GM19395 (cell line): ENCODE results near the gene NYAP2.

Source experiments
- ATAC-seq: cut with Tn5 transposase; IDR thresholded peaks from one replicate; pipeline ENCODE4 v1.9.1; 2021; ENCODE audit warnings: mild to moderate bottlenecking, moderate library complexity; ENCODE audit not compliant: unreplicated experiment

Gene NYAP2

DNA sequence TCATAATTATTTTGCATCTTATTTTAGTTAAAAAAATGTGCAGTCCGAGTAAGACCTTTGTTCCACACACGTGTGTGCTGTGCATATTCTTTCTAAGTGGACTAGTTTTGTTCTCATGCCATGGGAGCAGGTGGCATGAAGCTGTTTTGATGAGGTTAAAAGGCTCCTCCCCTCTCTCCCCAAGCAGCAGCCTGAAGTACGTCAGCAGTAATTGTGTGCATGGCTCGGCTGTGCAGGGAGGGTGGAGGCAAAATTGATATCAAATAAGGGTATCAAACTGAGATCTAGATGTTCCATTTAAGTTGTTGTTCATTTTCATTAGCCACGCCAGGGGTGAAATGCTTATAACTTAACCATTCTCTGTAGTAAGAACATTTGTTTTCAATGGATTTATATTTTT lies at the start of gene NYAP2:
NYAP2 (plus strand) TSS at position 207 of the 400 bp plus-strand sequence. CDS start 9,171 bp downstream, outside the sequence.
- no peak for ATAC-seq

DNA sequence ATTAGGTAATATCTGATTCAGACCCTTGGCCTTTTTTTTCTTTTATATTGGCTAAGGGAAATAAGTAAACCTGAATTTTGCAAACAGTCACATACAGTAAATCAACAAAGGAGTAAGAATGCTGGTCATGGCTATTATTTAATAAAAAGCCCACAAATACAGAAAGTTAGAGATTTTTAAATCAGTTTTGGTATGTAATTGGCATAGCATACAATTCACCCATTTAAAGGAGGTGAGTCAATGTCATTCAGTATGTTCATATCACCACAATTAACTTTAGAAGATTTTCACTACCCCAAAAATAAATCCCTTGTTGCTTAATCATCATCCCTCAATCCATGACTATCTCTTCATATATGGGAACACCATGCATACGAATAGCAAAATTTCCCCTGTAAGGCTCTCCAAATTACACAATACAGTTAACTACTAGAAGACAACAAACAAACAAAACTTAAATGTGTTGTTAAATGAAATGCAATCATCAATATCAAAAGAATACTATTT lies 45.9 kb upstream of the NYAP2 start:
- no peak for ATAC-seq

DNA sequence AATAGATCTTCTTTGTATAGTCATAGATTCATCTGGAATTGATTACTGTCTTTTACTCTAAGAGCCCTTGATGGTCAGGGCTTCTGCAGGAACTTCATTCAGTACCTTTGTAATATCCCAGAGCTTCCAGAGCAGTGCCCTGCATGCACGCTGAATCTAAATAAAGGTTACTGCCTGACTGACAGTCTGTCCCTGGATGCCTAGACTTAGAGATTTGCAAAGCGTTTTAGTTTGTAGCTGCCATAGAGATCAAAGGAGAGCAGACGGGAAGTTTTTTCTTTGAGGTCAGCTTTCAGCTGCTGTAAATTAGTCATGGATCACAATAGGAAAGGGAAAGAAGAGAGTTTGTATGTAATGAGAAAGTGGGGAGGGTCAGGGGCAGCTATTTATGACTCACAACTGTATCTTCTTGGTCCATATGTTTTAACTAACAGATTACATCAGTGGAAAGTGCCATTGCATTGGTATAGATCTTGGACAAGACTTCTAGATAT lies 45.2 kb upstream of the NYAP2 start:
- ATAC-seq, result no peak

DNA sequence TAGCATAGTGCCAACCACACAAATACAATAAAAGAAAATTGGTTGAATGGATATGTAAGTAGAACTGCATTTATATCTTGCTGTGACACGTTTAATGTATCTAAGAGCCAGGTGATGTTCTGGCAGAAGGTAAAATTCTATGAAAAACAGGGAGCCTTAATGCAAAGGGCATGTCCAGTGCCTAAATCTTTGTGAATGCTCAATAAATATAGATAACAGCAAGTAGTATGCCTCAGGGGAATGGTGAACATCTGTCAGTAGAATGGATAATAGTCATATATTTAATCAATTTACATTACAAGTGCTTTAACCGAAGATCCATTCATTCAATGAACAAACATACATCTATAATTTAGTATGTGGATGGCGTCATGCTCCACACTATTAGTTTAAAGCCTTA lies 43.7 kb upstream of the NYAP2 start:
- ATAC-seq, result no peak

DNA sequence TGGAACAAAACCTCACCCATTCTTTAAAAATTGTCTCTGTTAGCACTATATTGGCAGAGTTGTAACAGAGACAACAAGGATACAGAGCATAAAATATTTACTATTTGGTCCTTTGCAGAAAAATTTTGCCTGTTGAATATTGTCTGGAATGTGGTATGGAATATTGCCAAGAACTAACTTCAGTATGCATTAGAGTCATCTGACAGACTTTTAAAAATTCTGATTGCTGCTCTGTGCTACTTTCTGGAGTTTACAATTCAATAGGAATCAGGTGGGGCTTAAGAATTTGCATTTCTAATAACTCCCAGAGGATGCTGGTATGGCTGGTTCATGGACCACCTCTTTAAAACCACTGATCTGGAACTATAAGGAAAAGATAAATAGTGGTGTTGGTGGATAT lies 32.8 kb upstream of the NYAP2 start:
- no peak for ATAC-seq

DNA sequence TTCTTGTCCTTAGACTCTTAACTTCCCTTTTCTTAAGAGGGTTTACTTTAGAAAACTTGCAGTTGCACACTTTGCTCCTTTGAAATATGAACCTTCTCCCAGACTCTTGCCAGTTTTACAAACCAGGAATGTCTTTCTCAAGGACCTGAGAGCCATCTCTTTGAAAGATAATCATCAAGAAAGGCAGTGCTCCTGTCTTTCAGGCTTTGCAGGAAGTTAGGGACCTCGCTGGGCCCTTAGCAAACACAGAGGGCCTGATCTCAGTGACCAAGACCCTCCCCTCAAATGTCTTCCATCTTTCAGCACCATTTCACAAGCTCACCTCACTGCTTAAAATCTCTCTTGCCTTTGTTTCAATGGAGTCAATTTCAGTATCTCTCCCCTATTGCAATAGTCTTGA lies 32.0 kb upstream of the NYAP2 start:
- no peak for ATAC-seq

DNA sequence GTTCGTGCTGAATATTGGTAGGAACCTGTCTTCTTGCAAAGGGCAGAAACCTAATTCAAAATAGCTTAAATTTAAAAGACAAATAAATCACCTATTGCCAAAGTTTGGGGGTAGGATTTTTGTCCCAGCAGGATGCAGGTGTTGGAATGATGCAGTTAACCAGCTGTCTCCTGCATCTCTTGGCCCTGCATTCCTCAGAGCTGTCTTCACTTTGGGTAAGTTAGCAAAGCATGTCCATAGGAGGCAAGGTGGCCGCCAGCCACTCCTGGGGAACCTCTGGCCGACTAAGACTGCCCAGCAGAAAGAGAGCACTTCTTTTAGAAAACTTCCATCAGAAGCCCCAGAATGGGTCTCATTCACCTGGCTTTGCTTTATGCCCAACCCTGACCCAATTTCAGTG lies 20.5 kb upstream of the NYAP2 start:
- no peak for ATAC-seq

DNA sequence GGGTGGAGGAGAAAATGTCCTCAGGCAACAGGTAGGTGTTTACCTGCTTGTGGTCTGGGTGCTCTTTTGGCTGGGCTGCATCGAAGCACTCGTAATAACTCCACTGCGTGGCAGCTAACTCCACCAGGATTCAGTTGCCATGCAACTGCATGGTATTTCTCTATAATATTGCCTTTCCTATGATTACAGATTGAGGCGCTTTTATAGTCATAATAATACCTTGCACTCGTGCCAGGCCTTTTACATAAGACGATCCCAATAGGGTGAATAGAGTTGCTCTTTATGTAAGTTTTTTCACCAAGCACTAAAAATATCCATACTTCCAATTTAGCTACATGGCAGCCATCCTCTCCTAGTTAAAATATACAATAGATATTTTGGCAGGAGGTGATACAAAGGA lies 19.7 kb upstream of the NYAP2 start:
- no peak for ATAC-seq

DNA sequence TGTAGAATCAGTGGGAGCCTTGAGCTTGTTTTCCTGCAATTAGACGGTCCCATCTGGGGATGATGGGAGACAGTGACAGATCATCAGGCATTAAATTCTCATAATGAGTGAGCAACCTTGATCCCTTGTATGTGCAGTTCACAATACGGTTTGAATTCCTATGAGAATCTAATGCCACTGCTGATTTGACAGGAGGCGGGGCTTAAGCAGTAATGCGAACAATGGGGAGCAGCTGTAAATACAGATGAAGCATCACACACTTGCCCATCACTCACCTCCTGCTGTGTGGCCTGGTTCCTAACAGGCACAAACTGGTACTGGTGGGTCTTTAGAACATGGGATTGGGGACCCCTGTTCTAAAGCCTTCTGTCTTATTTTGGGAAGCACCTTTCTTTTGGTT lies 17.9 kb upstream of the NYAP2 start:
- ATAC-seq, result no peak

DNA sequence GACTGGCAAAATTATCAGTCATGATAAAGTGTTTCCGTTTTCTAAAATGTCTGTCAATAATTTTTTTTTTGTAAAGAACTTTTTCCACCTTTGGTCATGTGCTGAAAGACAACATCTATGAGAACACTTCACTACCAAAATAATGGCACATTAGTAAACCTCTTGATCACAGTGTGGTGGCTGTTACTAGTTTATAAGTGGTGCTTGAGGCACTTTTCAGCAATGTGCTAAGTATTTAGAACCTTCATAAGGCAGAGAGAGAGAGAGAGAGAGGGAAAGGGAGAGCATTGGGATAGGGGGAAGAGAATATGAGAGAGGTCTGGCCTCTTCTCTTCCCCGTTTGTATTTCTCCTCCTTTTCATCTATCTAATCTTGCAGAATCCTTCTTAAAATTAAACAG lies 1.1 kb upstream of the NYAP2 start:
- ATAC-seq, result no peak

DNA sequence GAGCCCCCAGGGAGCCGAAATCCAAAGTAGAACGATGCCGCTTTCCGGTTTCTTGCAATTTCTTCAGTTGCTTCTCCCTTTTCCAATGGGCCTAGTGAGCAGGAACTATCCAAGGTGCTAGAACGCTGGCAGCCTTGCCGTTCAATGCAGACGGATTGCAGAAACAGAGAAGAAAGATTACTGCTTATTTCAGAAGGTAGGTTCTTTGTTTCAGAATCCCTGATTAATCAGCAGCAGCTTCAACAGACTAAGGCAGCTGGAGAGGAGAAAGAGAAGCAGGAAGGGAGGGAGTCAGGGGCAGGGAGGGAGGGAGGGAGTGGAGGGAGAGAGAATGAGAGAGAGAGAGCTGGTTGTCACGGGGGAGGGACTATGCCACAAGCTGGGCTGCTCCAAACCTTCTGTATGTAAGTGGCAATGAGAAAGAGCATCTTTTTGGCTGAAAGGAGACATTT lies 576 bp downstream of the NYAP2 start:
- ATAC-seq, result no peak

DNA sequence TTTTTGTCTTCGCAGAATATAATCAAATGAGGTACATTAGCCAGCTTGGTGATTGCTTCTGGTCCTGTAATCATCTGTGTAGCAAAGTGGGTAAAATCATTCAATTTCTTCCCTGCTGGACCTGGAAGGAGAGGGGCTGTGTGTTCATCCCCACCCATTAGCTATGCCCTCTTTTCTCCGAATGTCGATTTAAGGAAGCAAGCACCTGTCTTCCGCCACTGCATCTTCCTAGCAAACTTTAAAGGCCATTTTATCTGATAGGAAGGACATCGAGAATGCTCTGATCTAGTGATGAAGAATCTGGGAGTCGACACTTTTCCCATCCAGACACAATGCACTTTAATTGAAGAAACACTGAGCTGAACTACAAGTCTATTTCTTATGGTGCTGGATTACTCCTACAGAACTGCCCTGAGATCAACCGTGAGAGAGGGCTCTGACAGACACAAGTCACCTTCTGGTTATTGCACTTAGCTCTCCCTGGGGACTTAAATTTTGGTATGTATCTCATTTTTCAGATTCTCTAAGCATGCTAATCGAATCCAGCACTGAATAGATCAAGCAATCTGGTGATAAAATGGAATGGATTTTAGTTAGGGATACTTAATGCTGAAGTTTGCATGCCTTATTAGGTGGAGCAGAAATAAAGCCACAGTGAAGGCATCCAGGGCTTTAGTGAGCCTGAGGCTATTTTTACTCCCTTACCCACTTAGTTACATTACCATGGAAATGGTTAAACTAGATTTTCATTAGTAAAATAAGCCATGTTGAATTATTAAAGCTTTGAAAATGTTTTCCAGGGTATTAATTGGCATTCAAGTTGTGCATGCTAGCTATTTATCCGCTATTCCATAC lies 1.3 kb downstream of the NYAP2 start:
- ATAC-seq, result no peak

DNA sequence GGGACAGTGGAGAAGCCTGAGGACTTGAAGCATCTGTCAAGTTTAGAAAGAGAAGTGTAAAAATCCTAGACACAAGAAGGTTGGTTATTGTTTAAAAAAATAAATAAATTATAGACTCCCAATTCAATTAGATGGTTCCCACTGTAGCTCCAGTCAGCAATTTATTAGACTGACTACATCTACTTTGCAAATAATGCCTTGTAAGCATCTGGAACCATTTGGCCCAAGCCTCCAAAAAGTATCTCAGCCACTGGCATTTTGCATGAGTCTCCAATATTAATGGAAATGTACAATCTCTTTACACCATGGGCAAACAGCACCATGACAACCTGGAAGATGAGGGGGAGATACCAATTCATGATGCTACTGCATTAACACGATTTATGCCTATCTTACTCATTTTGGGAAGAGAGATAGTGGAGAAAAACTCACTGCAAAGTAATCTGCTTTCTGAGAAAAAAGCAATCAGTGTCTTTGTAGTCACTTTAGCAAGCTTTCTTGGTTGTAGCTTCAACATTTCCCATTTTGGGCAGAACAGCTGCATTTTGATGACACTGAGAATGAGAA lies 2.8 kb downstream of the NYAP2 start:
- ATAC-seq, result no peak

DNA sequence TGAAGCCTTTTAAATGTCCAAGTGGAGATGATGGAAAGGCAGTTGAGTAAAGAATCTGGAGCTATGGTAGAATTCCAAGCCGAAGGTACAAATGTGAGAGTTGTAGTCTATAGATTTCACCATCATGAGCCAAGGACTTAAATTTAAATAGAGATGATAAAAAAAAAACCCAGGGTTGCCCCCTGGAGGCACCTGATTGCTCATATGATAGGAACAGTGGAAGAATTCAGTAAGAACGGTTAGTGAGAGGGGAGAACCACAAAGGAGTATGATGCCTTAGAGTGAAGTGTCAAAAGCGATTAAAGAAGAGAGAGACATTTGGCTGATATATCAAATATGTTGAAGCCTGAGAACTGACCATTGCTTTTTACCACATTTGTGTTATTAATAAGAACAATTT lies 11.9 kb downstream of the NYAP2 start:
- ATAC-seq, result no peak

DNA sequence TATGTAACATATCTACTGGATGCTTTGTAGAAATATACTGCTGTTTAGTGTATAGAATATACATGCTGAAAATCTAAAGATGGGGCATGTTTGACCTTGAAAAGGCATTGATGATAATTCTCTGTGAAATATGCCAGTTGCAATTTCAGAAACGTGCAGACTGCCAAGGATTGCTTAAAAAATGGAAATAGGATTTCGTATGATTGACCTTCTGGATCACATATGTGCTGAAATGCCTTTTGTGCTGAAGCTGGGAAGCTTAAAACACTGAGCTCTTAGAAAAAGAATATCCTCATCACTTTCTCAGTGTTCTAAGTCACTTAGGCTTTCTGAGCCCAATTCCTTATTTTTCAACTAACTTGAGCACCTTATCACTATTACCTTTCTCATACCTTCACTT lies 14.3 kb downstream of the NYAP2 start:
- ATAC-seq, result no peak

DNA sequence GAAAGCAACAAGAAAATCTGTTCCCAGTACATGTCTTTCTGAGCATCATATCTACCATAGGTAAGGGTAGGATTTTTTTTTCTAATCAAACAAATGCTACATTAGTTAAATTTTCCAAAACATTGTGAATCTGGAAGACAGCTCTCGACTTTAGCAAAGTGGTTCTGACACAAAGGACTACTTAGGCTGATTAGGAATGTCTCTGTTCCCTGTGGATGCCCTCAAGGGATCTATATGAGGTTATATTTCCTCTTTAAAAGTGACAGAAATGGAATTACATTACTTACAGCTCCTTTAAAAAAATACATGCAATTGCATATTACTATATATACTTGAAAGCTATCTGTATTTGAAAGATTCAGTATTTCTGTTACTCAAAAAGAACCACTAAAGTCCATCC lies 15.4 kb downstream of the NYAP2 start:
- no peak for ATAC-seq

DNA sequence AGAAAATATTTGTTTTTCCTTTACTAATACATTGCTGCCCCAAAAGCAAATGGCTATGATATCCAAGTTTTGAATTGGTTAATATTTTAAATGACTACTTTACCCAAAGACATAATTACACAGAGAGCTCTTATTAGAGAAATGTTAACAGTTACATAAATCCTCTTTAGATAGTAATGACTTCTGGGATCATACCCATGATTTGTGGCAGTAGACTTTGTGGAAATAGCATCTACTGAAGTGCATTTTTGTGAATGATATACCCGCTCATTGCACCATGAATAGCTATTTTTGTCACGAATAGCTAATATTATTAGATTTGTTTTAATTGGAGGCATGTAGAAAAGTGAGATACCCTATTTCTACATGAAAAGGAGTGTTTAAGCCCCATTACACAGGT lies 15.8 kb downstream of the NYAP2 start:
- ATAC-seq, result no peak

DNA sequence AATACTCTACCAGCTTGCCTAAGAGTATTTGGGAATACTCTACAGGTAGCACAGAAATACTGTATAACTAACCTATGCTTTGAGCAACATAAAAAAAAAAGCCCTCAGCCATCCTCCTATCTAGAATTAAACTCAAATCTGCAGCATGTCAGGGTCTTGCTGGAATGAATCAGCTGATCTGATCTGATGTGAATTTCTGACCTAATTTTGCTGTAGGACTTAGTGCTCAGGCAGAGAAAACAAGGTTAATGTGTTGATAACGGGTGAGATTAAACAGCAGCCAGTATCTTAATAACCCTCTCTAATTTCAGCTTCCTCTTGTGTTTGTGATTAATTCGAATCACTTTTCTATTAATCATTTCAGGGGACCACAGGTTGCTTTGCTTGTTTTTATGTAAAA lies 16.3 kb downstream of the NYAP2 start:
- no peak for ATAC-seq

DNA sequence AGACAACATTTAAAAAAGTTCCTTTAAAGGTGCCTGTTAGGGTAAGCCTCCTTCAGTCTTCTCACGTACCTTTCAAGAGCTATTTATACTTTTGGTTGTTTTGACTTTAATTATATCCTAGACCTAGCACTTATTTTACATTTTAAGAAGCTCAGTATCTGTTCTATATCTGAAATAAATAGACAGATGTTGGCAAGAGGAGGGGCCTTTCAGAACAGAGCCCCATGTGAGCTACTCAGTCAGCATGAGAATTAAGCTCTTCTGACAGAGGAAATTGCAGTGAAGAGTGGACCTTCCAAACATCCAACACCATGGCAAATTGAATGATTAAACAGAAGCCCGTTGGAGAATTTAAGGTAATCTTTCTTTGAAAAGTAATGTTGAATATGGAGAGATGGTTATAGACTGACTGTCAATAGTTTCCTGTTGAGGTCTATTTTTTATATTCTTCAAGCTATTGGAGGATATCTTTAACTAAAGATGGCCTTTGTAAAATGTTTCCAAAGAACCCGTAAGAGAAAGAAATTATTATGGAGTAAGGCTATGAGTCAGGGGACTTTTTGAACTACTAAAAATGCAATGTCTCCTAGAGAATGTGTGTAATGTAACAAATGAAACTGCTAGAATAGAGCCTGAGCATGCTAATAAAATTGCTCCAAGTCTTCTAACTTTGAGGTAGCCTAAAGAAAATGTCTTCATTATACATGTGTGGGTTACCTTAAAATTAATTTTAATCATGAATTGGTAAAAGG lies 17.3 kb downstream of the NYAP2 start:
- no peak for ATAC-seq

DNA sequence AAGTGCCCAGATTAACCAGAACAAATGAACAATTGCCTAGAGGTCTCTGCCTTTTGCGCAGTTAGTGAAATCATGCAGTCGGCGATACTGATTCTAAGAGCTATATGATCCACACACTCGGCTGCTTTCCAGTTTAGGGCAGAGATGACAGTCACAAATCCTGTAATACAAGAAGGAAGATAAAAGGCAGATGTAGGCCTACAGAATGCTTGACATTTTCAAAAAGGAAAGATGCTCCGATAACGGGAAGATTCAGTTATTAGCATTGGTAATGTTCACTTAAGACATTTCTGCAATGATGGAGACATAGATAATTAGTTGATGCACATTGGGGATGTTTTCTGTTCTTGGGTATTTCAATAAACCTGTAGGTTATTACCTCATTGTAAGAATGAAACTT lies 19.5 kb downstream of the NYAP2 start:
- no peak for ATAC-seq

DNA sequence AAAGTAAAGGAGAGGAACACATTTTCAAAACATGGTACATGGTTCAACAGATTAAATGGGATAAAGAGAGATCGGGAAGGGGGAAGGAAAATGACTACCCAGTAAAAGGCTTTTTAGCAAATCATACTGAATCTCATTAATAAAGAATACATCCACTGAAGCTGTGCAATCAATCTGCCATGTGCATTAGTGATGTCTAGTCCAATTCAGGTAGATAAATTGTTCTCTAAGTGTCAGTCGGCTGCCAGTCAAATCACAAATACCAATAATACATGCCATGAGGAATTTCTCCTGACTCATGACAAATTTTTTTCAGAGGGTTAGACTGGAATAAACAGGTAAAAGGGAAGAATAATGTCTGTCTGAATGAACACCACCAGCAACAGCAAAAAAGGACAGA lies 22.6 kb downstream of the NYAP2 start:
- no peak for ATAC-seq

DNA sequence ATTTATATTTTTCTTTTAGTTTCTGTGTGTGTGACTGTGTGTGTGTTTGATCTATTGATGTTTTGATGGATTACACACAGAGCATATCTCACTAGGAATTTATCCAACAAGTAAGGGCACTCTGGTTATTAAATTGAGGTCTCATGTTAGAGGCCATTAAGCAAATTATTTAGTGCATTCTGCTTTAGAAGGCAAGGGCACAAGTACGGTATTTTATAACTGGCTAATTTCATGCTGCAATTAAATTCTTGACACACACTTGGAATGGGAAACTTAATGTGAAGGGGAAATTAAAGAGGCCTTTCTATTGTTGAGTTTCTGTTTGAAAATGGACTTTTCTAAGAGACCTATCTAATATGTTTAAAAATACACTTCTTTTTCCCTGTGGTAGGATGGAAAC lies 25.8 kb downstream of the NYAP2 start:
- no peak for ATAC-seq
